ENCODE data around the gene UBE3A. TPM values are rescaled to one million over a fixed set of nuclear protein-coding genes. Genes with fewer than 3 reads are reported as not detected.

The UBE3A gene
- total RNA-seq, 2 experiments from 2014 or later = 124 to 126 TPM

- ATAC-seq (ENCODE audit: poor library complexity) (no peak), DNase-seq (no peak)
- Mint-ChIP-seq H3K9me3 (peaks cover 15% of the 10 kb centered on the region), H3K27ac (no peak overlapping the region), H3K36me3 (ENCODE audit: low read depth) (peaks cover 91% of the 10 kb centered on the region), H3K27me3 (no peaks in the 10 kb centered on the region), H3K4me3 (no peak overlapping the region), H3K4me1 (ENCODE audit: low read depth) (peaks cover 92% of the 10 kb centered on the region)
- intact Hi-C loops (cut with DNase I, micrococcal nuclease) = no loop called here
- Histone ChIP-seq H3K27ac (ENCODE audit: low read depth in 1 of 2, low read length in 2 of 2) (no peak overlapping the region), H3K4me3 (ENCODE audit: low read length) (no peak overlapping the region), H3K27me3 (ENCODE audit: control insufficient read depth in 1 of 2, insufficient read depth in 2 of 2, low read length in 2 of 2) (no peaks in the 10 kb centered on the region), H3K4me1 (ENCODE audit: insufficient read depth, low read length) (peaks cover 7% of the 10 kb centered on the region), H3K36me3 (ENCODE audit: insufficient read depth, low read length) (peaks cover 8% of the 10 kb centered on the region), H3K9me3 (ENCODE audit: control insufficient read depth in 1 of 2, insufficient read depth in 1 of 2, low read length in 2 of 2) (peaks cover 0 to 4% of the 10 kb centered on the region in 2 experiments)
- ChIA-PET POLR2A (no interaction called here), CTCF (no interaction called here)
- TF ChIP-seq, protein P1, sequence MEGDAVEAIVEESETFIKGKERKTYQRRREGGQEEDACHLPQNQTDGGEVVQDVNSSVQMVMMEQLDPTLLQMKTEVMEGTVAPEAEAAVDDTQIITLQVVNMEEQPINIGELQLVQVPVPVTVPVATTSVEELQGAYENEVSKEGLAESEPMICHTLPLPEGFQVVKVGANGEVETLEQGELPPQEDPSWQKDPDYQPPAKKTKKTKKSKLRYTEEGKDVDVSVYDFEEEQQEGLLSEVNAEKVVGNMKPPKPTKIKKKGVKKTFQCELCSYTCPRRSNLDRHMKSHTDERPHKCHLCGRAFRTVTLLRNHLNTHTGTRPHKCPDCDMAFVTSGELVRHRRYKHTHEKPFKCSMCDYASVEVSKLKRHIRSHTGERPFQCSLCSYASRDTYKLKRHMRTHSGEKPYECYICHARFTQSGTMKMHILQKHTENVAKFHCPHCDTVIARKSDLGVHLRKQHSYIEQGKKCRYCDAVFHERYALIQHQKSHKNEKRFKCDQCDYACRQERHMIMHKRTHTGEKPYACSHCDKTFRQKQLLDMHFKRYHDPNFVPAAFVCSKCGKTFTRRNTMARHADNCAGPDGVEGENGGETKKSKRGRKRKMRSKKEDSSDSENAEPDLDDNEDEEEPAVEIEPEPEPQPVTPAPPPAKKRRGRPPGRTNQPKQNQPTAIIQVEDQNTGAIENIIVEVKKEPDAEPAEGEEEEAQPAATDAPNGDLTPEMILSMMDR (IDR thresholded peaks at IDR 0.05) = no peak
Observed at GRCh38 chr15:25417604-25418003, 21.2 kb downstream of the UBE3A start.

- DNase-seq (peak in 2 of 14 experiments; percentile 23 to 42), ATAC-seq (ENCODE audit: poor library complexity) (no peak)
- Mint-ChIP-seq H3K4me1 (ENCODE audit: low read depth) (peaks cover 92% of the 10 kb centered on the region), H3K9me3 (peaks cover 15% of the 10 kb centered on the region), H3K4me3 (no peak overlapping the region), H3K36me3 (ENCODE audit: low read depth) (peaks cover 89% of the 10 kb centered on the region), H3K27me3 (no peaks in the 10 kb centered on the region), H3K27ac (no peak overlapping the region)
- Histone ChIP-seq H3K36me3 (ENCODE audit: insufficient read depth, low read length) (peaks cover 8% of the 10 kb centered on the region), H3K4me1 (ENCODE audit: insufficient read depth, low read length) (peaks cover 7% of the 10 kb centered on the region), H3K4me3 (ENCODE audit: low read length) (no peak overlapping the region), H3K27ac (ENCODE audit: low read depth in 1 of 2, low read length in 2 of 2) (no peak overlapping the region), H3K27me3 (ENCODE audit: control insufficient read depth in 1 of 2, insufficient read depth in 2 of 2, low read length in 2 of 2) (no peaks in the 10 kb centered on the region), H3K9me3 (ENCODE audit: control insufficient read depth in 1 of 2, insufficient read depth in 1 of 2, low read length in 2 of 2) (peaks cover 0 to 4% of the 10 kb centered on the region in 2 experiments)
- intact Hi-C loops (cut with DNase I, micrococcal nuclease) = no loop called here
- ChIA-PET CTCF (no interaction called here), POLR2A (interaction anchor here (1.0 kb wide), 1 partner anchor 20 kb away, joined by 3 read pairs; no protein-coding TSS in a partner anchor)
- TF ChIP-seq, protein P1 (IDR thresholded peaks at IDR 0.05) = no peak
Observed at GRCh38 chr15:25416693-25417092, 22.1 kb downstream of the UBE3A start.

DNA sequence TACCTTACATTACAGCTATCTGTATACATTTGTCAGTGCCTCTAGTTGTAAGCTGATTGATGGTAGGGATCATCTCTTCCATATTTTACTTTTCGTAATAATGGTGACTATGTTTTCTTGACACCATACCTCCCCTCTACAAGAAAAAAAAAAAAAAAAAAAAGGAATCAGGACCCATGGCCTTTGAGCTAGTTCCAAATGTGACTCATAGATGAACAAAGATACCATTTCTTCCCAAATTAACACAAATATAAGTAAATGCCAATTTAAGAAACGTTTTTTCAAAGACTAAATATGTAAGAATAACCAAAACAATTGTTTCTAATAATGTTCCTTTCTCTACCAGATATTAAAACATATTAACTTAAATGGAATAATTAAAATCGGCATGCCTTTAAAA lies 23.1 kb downstream of the UBE3A start:
- no peaks in the 10 kb centered on the region for H3K27me3 ChIP-seq (ENCODE audit: control insufficient read depth in 1 of 2, insufficient read depth in 2 of 2, low read length in 2 of 2)
- no peaks in the 10 kb centered on the region for H3K36me3 ChIP-seq (ENCODE audit: insufficient read depth, low read length)
- TF ChIP-seq, protein P1 (IDR thresholded peaks at IDR 0.05) = no peak
- Mint-ChIP-seq H3K4me3 (no peak overlapping the region), H3K9me3 (peaks cover 15% of the 10 kb centered on the region), H3K36me3 (ENCODE audit: low read depth) (peaks cover 85% of the 10 kb centered on the region), H3K27ac (no peak overlapping the region), H3K4me1 (ENCODE audit: low read depth) (peaks cover 86% of the 10 kb centered on the region), H3K27me3 (no peaks in the 10 kb centered on the region)
- POLR2A ChIA-PET = no interaction called here
- H3K4me1 ChIP-seq (ENCODE audit: insufficient read depth, low read length) = peaks cover 7% of the 10 kb centered on the region
- ATAC-seq (ENCODE audit: poor library complexity) (no peak), DNase-seq (no peak)
- H3K4me3 ChIP-seq (ENCODE audit: low read length) = no peak overlapping the region
- H3K27ac ChIP-seq (ENCODE audit: low read depth in 1 of 2, low read length in 2 of 2) = no peak overlapping the region
- CTCF ChIA-PET = interaction anchor here (0.7 kb wide), 1 partner anchor 33 kb away, joined by 5 read pairs; no protein-coding TSS in a partner anchor
- H3K9me3 ChIP-seq (ENCODE audit: control insufficient read depth in 1 of 2, insufficient read depth in 1 of 2, low read length in 2 of 2) = no peaks in the 10 kb centered on the region
- intact Hi-C loops (cut with DNase I, micrococcal nuclease) = no loop called here

All from CD4-positive, alpha-beta T cell (primary cell).